Mesenchymal stem cell (in vitro differentiated cells and primary cell): Measurements from ENCODE around the gene GJA3.

Experiments
- DNase-seq: peaks from one replicate; pipeline ENCODE4 v3.0.0-alpha.2; 2013
- H2AFZ ChIP-seq: one replicate; pipeline ENCODE4 v1.6.1; 2013; ENCODE audit warnings: low read depth, mild to moderate bottlenecking, control low read depth, inconsistent platforms, low read length, moderate library complexity
- H2AK5ac ChIP-seq: 2 replicates; pipeline ENCODE4 v1.6.1; 2013; ENCODE audit warnings: low read length, moderate library complexity, mild to moderate bottlenecking, inconsistent platforms; ENCODE audit not compliant: severe bottlenecking
- H2BK120ac ChIP-seq: one replicate; pipeline ENCODE4 v1.6.1; 2013; ENCODE audit warnings: low read depth, mild to moderate bottlenecking, inconsistent platforms, low read length, moderate library complexity
- H2BK12ac ChIP-seq, 2 experiments: one replicate each; pipeline ENCODE4 v1.6.1; 2013; ENCODE audit warnings: inconsistent platforms in 2 of 2, low read length in 2 of 2, mild to moderate bottlenecking in 2 of 2, moderate library complexity in 2 of 2, control low read depth in 1 of 2
- H2BK15ac ChIP-seq: one replicate; pipeline ENCODE4 v1.6.1; 2013; ENCODE audit warnings: mild to moderate bottlenecking, low read depth, inconsistent platforms; ENCODE audit not compliant: poor library complexity, severe bottlenecking
- H2BK5ac ChIP-seq: 2 replicates; pipeline ENCODE4 v1.6.1; 2013; ENCODE audit warnings: low read depth, mild to moderate bottlenecking, low read length, control low read depth, inconsistent platforms; ENCODE audit not compliant: poor library complexity, severe bottlenecking
- H3K14ac ChIP-seq, 2 experiments: one replicate each; pipeline ENCODE4 v1.6.1; 2013; ENCODE audit warnings: inconsistent platforms in 2 of 2, low read length in 2 of 2, control low read depth in 1 of 2, mild to moderate bottlenecking in 1 of 2, moderate library complexity in 1 of 2
- H3K18ac ChIP-seq, 2 experiments: one replicate each; pipeline ENCODE4 v1.6.1; 2013; ENCODE audit warnings: inconsistent platforms in 2 of 2, low read length in 2 of 2, control low read depth in 1 of 2, low read depth in 1 of 2, mild to moderate bottlenecking in 1 of 2
- H3K23ac ChIP-seq, 2 experiments: one replicate each; pipeline ENCODE4 v1.6.1; 2013; ENCODE audit warnings: inconsistent platforms in 2 of 2, low read length in 2 of 2, mild to moderate bottlenecking in 2 of 2, moderate library complexity in 2 of 2, control low read depth in 1 of 2
- H3K27ac ChIP-seq: 2 replicates; pipeline ENCODE4 v1.5.1; 2013; ENCODE audit warnings: mild to moderate bottlenecking, moderate library complexity, low read length, control low read depth, inconsistent platforms; ENCODE audit not compliant: poor library complexity, severe bottlenecking
- H3K27me3 ChIP-seq, 2 experiments: 2 replicates each; pipeline versions ENCODE4 v1.6.1 to v1.7.0; 2013; ENCODE audit warnings: low read length in 2 of 2, mild to moderate bottlenecking in 2 of 2, moderate library complexity in 2 of 2, control low read depth in 1 of 2, inconsistent platforms in 1 of 2; ENCODE audit not compliant: control insufficient read depth in 1 of 2, insufficient read depth in 1 of 2
- H3K36me3 ChIP-seq, 2 experiments: 2 replicates each; pipeline versions ENCODE4 v1.6.1 to v1.7.0; 2013; ENCODE audit warnings: low read length in 2 of 2, control low read depth in 1 of 2, inconsistent platforms in 1 of 2, low read depth in 1 of 2, mild to moderate bottlenecking in 1 of 2; ENCODE audit not compliant: insufficient read depth in 2 of 2, control insufficient read depth in 1 of 2
- H3K4ac ChIP-seq, 2 experiments: one replicate each; pipeline ENCODE4 v1.6.1; 2013; ENCODE audit warnings: inconsistent platforms in 2 of 2, low read length in 2 of 2, mild to moderate bottlenecking in 2 of 2, moderate library complexity in 2 of 2, control low read depth in 1 of 2, low read depth in 1 of 2
- H3K4me1 ChIP-seq: 2 replicates; pipeline ENCODE4 v1.6.1; 2013; ENCODE audit warnings: low read depth, low read length, control low read depth; ENCODE audit not compliant: control insufficient read depth, insufficient read depth
- H3K4me2 ChIP-seq: 2 replicates; pipeline ENCODE4 v1.6.1; 2013; ENCODE audit warnings: low read length, mild to moderate bottlenecking, inconsistent platforms; ENCODE audit not compliant: poor library complexity, severe bottlenecking
- H3K4me3 ChIP-seq, 2 experiments: 2 replicates each; pipeline versions ENCODE4 v1.5.1 to v1.7.0; 2013; ENCODE audit warnings: low read length in 2 of 2, mild to moderate bottlenecking in 2 of 2, control low read depth in 1 of 2, low read depth in 1 of 2; ENCODE audit not compliant: insufficient read depth in 1 of 2
- H3K79me1 ChIP-seq: replicated peaks from 2 replicates; pipeline ENCODE4 v1.6.1; 2013; ENCODE audit warnings: mild to moderate bottlenecking, control low read depth, low read length, inconsistent platforms; ENCODE audit not compliant: poor library complexity, severe bottlenecking
- H3K9ac ChIP-seq: 2 replicates; pipeline ENCODE4 v1.7.0; 2013; ENCODE audit warnings: mild to moderate bottlenecking, low read length, moderate library complexity
- H3K9me3 ChIP-seq: 2 replicates; pipeline ENCODE4 v1.7.0; 2013; ENCODE audit warnings: mild to moderate bottlenecking, low read length; ENCODE audit not compliant: control insufficient read depth
- H4K8ac ChIP-seq: one replicate; pipeline ENCODE4 v1.6.1; 2013; ENCODE audit warnings: inconsistent platforms, mild to moderate bottlenecking, low read length, moderate library complexity
- H4K91ac ChIP-seq: one replicate; pipeline ENCODE4 v1.6.1; 2013; ENCODE audit warnings: mild to moderate bottlenecking, low read length, inconsistent platforms
- WGBS: methylation state at CpG from one replicate; pipeline ENCODE4 v1.1.7; 2013; ENCODE audit warnings: mixed read lengths; 5-methylcytosine and 5-hydroxymethylcytosine counted together

The GJA3 gene

DNA sequence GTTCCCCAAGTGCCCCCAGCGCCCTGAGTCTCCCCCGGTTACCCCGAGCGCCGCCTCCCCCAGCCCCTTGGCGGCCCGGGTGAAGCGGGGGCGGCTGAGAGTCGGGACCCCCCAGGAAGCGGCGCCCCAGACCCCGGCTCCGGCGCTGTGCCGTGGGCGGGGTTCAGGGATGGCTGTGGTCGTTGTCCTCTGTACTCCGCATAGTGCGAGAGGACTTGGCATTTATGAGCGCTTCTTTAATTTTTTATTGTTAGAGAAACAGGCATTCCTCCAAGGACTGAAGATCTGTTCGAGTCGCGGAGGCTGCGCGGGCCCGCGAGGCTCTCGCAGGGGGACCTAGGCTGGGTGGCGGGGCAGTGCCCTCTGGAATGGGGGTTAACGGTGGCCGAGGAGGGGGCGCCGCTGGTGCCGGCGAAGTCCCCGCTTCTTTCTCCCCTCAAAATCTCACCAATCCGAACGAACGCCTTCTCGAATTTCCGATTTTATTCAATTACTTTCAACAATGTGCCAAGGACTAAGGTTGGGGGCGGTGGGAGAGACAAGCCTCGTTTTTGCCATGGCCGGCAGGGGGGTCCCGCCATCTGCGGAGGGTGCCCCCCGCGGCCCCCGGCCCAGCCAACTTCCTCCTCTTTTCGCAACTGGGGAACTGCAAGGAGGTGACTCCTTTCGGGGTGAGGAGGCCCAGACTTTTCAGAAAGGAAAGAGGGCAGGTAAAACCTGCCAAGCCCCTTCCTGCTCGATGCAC lies 32.5 kb upstream of the GJA3 start:
- H2BK120ac ChIP-seq = no peak overlapping the region
- no peaks in the 10 kb centered on the region for H3K79me1 ChIP-seq
- H3K14ac ChIP-seq = no peak overlapping the region
- H2AFZ ChIP-seq = no peak overlapping the region
- H3K9me3 ChIP-seq = no peaks in the 10 kb centered on the region
- H3K36me3 ChIP-seq = peaks cover 0 to 5% of the 10 kb centered on the region in 2 experiments
- no peak overlapping the region for H4K91ac ChIP-seq
- WGBS = 4% methylated on average over 45 of the region's 53 CpGs
- no peak overlapping the region for H2BK12ac ChIP-seq
- H3K27me3 ChIP-seq = peaks cover 31 to 32% of the 10 kb centered on the region in 2 experiments
- H3K18ac ChIP-seq = no peak overlapping the region
- H3K27ac ChIP-seq = no peak overlapping the region
- no peak overlapping the region for H2AK5ac ChIP-seq
- no peak overlapping the region for H3K4ac ChIP-seq
- peak overlapping the region; percentile 64 to 74 for H3K4me3 ChIP-seq
- peaks cover 28% of the 10 kb centered on the region for H3K4me1 ChIP-seq
- no peak for DNase-seq
- H3K9ac ChIP-seq = peak overlapping the region; percentile 44
- peak overlapping the region; percentile 96 for H3K4me2 ChIP-seq
- H2BK15ac ChIP-seq = no peak overlapping the region
- no peak overlapping the region for H3K23ac ChIP-seq
- no peak overlapping the region for H2BK5ac ChIP-seq
- no peak overlapping the region for H4K8ac ChIP-seq

DNA sequence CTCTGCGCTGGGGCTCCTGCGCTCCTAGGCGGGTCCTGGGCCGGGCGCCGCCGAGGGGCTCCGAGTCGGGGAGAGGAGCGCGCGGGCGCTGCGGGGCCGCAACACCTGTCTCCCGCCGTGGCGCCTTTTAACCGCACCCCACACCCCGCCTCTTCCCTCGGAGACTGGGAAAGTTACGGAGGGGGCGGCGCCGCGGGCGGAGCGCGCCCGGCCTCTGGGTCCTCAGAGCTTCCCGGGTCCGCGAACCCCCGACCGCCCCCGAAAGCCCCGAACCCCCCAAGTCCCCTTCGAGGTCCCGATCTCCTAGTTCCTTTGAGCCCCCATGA lies 31.9 kb upstream of the GJA3 start, which contains the start of gene GJB2:
TSS of gene GJB2 (minus strand) at position 103 of the 326 bp plus-strand sequence. CDS start 3,357 bp downstream, outside the sequence.
- Histone ChIP-seq H2BK15ac (no peak within 1 kb of the TSS), H3K36me3 (peaks cover 0 to 5% of the 10 kb centered on the region in 2 experiments), H4K8ac (no peak within 1 kb of the TSS), H4K91ac (no peak within 1 kb of the TSS), H3K4me2 (peak within 1 kb of the TSS; percentile 96), H3K4me3 (peak within 1 kb of the TSS; percentile 64 to 79), H3K23ac (peak within 1 kb of the TSS in 1 of 2 experiments; percentile 63), H2BK12ac (no peak within 1 kb of the TSS), H3K14ac (no peak within 1 kb of the TSS), H2BK120ac (no peak within 1 kb of the TSS), H3K4me1 (peaks cover 28% of the 10 kb centered on the region), H2AFZ (no peak within 1 kb of the TSS), H3K18ac (no peak within 1 kb of the TSS), H3K9ac (peak within 1 kb of the TSS; percentile 61), H2AK5ac (no peak within 1 kb of the TSS), H3K27me3 (peaks cover 31 to 32% of the 10 kb centered on the region in 2 experiments), H3K9me3 (no peaks in the 10 kb centered on the region), H3K79me1 (no peaks in the 10 kb centered on the region), H3K27ac (no peak within 1 kb of the TSS), H3K4ac (no peak within 1 kb of the TSS), H2BK5ac (no peak within 1 kb of the TSS)
- WGBS = 1% methylated on average over 14 of the region's 39 CpGs
- DNase-seq = no peak

DNA sequence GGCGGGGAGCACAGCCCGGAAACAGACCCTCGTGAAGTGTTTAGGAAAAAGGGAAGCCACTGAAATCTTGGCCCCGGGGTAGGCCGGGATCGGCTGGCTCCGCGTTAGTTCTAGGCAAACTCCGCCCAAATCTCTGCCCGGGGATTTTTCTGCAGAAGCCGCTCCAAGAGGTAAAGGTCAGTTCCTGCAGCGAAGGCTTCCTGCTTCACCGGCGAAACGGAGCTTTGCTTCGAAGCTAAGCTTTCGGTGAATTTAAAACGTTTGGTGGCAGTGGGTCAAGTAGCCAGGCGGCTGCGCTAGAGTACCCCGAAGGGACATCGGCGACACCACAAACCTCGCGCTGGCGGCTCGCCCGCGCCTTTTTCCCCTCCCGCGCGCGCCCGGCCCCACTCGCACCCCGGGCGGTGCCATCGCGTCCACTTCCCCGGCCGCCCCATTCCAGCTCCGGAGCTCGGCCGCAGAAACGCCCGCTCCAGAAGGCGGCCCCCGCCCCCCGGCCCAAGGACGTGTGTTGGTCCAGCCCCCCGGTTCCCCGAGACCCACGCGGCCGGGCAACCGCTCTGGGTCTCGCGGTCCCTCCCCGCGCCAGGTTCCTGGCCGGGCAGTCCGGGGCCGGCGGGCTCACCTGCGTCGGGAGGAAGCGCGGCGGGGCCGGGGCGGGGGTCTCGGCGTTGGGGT lies 31.4 kb upstream of the GJA3 start:
- no peak overlapping the region for H3K23ac ChIP-seq

More for the DNA sequence above, 31.4 kb upstream of the GJA3 start:
- Histone ChIP-seq H3K4ac (no peak overlapping the region), H3K27me3 (peaks cover 31 to 32% of the 10 kb centered on the region in 2 experiments), H3K4me3 (peak overlapping the region; percentile 64 to 79), H2AK5ac (no peak overlapping the region), H2AFZ (no peak overlapping the region), H3K9me3 (no peaks in the 10 kb centered on the region), H2BK15ac (no peak overlapping the region), H3K27ac (no peak overlapping the region), H3K18ac (no peak overlapping the region), H2BK12ac (no peak overlapping the region), H4K8ac (no peak overlapping the region), H3K4me1 (peaks cover 28% of the 10 kb centered on the region), H3K4me2 (peak overlapping the region; percentile 96), H3K36me3 (peaks cover 0 to 5% of the 10 kb centered on the region in 2 experiments), H2BK5ac (no peak overlapping the region), H3K14ac (no peak overlapping the region), H3K79me1 (no peaks in the 10 kb centered on the region), H4K91ac (no peak overlapping the region), H3K9ac (peak overlapping the region; percentile 61), H2BK120ac (no peak overlapping the region)
- DNase-seq = peak; percentile 24
- 2% methylated on average over 60 of the region's 73 CpGs for WGBS
